PC-9 (cell line): Measurements from ENCODE around the gene LRMDA. TPM values are rescaled to one million over a fixed set of nuclear protein-coding genes. Genes with fewer than 3 reads are reported as not detected.

Experiments
- BruUV-seq: library from RNA; stranded (reverse); fragments of 400-500 nt; replicated peaks from 2 replicates; lab custom pipeline; 2021; lab: Mats Ljungman, UMichigan
- CTCF ChIA-PET: fragments of 300-600 bp; sonication (Branson Sonifier 250); formaldehyde crosslinking; loops from one replicate; lab custom pipeline; 2022; ENCODE audit warnings: antibody characterized with exemption; lab: Charles Lee
- POLR2A ChIA-PET: fragments of 300-600 bp; sonication (Branson Sonifier 250); formaldehyde crosslinking; loops from one replicate; lab custom pipeline; 2022; ENCODE audit warnings: antibody characterized with exemption; ENCODE audit not compliant: unreplicated experiment; lab: Charles Lee
- DNase-seq, 2 experiments: peaks; one replicate each; pipeline versions ENCODE4 v3.0.0 to v3.0.0-alpha.2; 2015 to 2022; ENCODE audit warnings: mixed read lengths in 1 of 2
- H2AFZ ChIP-seq: fragments of 200-600 bp; sonication (generic); 2 replicates; pipeline ENCODE4 v1.8.1; 2017; ENCODE audit warnings: antibody characterized with exemption
- H3F3A ChIP-seq: fragments of 200-600 bp; sonication (generic); 2 replicates; pipeline ENCODE4 v1.8.1; 2017; ENCODE audit warnings: antibody characterized with exemption, mild to moderate bottlenecking, low read depth; ENCODE audit not compliant: insufficient read depth
- H3K27ac ChIP-seq: fragments of 200-600 bp; sonication (generic); 2 replicates; pipeline ENCODE4 v1.6.1; 2016; ENCODE audit warnings: mixed run types
- H3K27me3 ChIP-seq: fragments of 200-600 bp; sonication (generic); 2 replicates; pipeline ENCODE4 v1.6.1; 2016; ENCODE audit warnings: low read depth, mixed run types; ENCODE audit not compliant: insufficient read depth
- H3K36me3 ChIP-seq: fragments of 200-600 bp; sonication (generic); 2 replicates; pipeline ENCODE4 v1.6.1; 2016; ENCODE audit warnings: low read depth, mixed run types
- H3K4me1 ChIP-seq: fragments of 200-600 bp; sonication (generic); replicated peaks from 2 replicates; pipeline ENCODE4 v1.6.1; 2016; ENCODE audit warnings: mixed run types; ENCODE audit not compliant: insufficient read depth
- H3K4me2 ChIP-seq: fragments of 200-600 bp; sonication (generic); 2 replicates; pipeline ENCODE4 v1.6.1; 2017; ENCODE audit warnings: mixed run types
- H3K4me3 ChIP-seq: fragments of 200-600 bp; sonication (generic); 2 replicates; pipeline ENCODE4 v1.6.1; 2016; ENCODE audit warnings: mixed run types
- H3K79me2 ChIP-seq: fragments of 200-600 bp; sonication (generic); 2 replicates; pipeline ENCODE4 v1.6.1; 2017; ENCODE audit warnings: low read depth, mixed run types
- H3K9me2 ChIP-seq: fragments of 200-600 bp; sonication (generic); 2 replicates; pipeline ENCODE4 v1.8.1; 2017; ENCODE audit warnings: mild to moderate bottlenecking; ENCODE audit not compliant: insufficient read depth
- H3K9me3 ChIP-seq: fragments of 200-600 bp; sonication (generic); 2 replicates; pipeline ENCODE4 v1.8.1; 2016; ENCODE audit warnings: low read depth; ENCODE audit not compliant: insufficient read depth
- H4K20me1 ChIP-seq: fragments of 200-600 bp; sonication (generic); 2 replicates; pipeline ENCODE4 v1.8.1; 2017; ENCODE audit not compliant: insufficient read depth
- CTCF ChIP-seq: fragments of 200-600 bp; sonication (generic); conservative IDR thresholded peaks from 2 replicates; pipeline ENCODE4 v1.6.1; 2017; ENCODE audit warnings: mixed run types, antibody characterized with exemption, mild to moderate bottlenecking, moderate library complexity
- EZH2 ChIP-seq: fragments of 200-600 bp; sonication (generic); IDR thresholded peaks from 2 replicates; pipeline ENCODE4 v1.8.0; 2017; ENCODE audit warnings: antibody characterized with exemption, low read depth
- intact Hi-C: fragments of 100-400 bp; cut with micrococcal nuclease; formaldehyde crosslinking; loops from one replicate; pipeline ENCODE4 v1.10.0; 2022; ENCODE audit not compliant: unreplicated experiment
- total RNA-seq: library from RNA; stranded (reverse); gene quantifications from 2 replicates; pipeline ENCODE4 v1.2.3, GENCODE V29; 2021

Gene LRMDA
- total RNA-seq, 1 experiment from 2014 or later: not detected

GRCh38 chr10:76012716-76013327, 581.4 kb downstream of the LRMDA start:
- BruUV-seq: no TSS peak
- H3K4me1 ChIP-seq: no peaks in the 10 kb centered on the region
- H3K36me3 ChIP-seq: no peaks in the 10 kb centered on the region
- H3K27me3 ChIP-seq: peaks cover 7% of the 10 kb centered on the region; the same call in 1 of the 2 replicates
- H3K9me3 ChIP-seq: no peaks in the 10 kb centered on the region
- intact Hi-C loops: no loop called here
- no peaks in the 10 kb centered on the region for H3K9me2 ChIP-seq
- DNase-seq: no peak
- no peak for TF ChIP-seq EZH2
- no peak for TF ChIP-seq CTCF
- H4K20me1 ChIP-seq: no peaks in the 10 kb centered on the region
- H3K4me2 ChIP-seq: no peak overlapping the region
- ChIA-PET CTCF (no interaction called here), POLR2A (no interaction called here)
- no peak overlapping the region for H3K4me3 ChIP-seq
- H3K27ac ChIP-seq: no peak overlapping the region
- H3K79me2 ChIP-seq: no peaks in the 10 kb centered on the region
- H3F3A ChIP-seq: no peaks in the 10 kb centered on the region
- no peak overlapping the region for H2AFZ ChIP-seq

GRCh38 chr10:76015245-76015644, 583.8 kb downstream of the LRMDA start:
- CTCF ChIA-PET: no interaction called here
- no peak overlapping the region for H3K4me2 ChIP-seq

GRCh38 chr10:76017026-76017732, 585.8 kb downstream of the LRMDA start:
- BruUV-seq: no TSS peak
- no peaks in the 10 kb centered on the region for H4K20me1 ChIP-seq
- no peak for DNase-seq
- no peaks in the 10 kb centered on the region for H3K9me2 ChIP-seq
- H3F3A ChIP-seq: no peaks in the 10 kb centered on the region
- no peaks in the 10 kb centered on the region for H3K4me1 ChIP-seq
- H3K9me3 ChIP-seq: no peaks in the 10 kb centered on the region
- POLR2A ChIA-PET: no interaction called here
- intact Hi-C loops: no loop called here
- H3K36me3 ChIP-seq: no peaks in the 10 kb centered on the region
- H3K79me2 ChIP-seq: no peaks in the 10 kb centered on the region
- H3K4me3 ChIP-seq: no peak overlapping the region
- H2AFZ ChIP-seq: no peak overlapping the region
- CTCF ChIA-PET: no interaction called here
- TF ChIP-seq CTCF (no peak), EZH2 (no peak)
- H3K27ac ChIP-seq: no peak overlapping the region
- no peaks in the 10 kb centered on the region for H3K27me3 ChIP-seq
- no peak overlapping the region for H3K4me2 ChIP-seq

More at GRCh38 chr10:76015245-76015644, 583.8 kb downstream of the LRMDA start:
- intact Hi-C loops: no loop called here
- no peaks in the 10 kb centered on the region for H3K27me3 ChIP-seq
- BruUV-seq: no TSS peak
- DNase-seq: no peak
- no peak overlapping the region for H3K27ac ChIP-seq
- H3K4me3 ChIP-seq: no peak overlapping the region
- POLR2A ChIA-PET: no interaction called here
- no peaks in the 10 kb centered on the region for H4K20me1 ChIP-seq
- no peaks in the 10 kb centered on the region for H3K79me2 ChIP-seq
- no peaks in the 10 kb centered on the region for H3F3A ChIP-seq
- no peaks in the 10 kb centered on the region for H3K9me2 ChIP-seq
- H3K4me1 ChIP-seq: no peaks in the 10 kb centered on the region
- H2AFZ ChIP-seq: no peak overlapping the region
- TF ChIP-seq CTCF (no peak), EZH2 (no peak)
- no peaks in the 10 kb centered on the region for H3K36me3 ChIP-seq
- no peaks in the 10 kb centered on the region for H3K9me3 ChIP-seq
